Upper lobe of left lung (tissue), 4 donors: ENCODE results near the gene VSX2.

ENCODE experiments used
- CTCF ChIP-seq, 6 experiments: fragments of 450-650 bp in 4 of 6; fragments of 200-600 bp in 2 of 6; sonication (generic) in 2 of 6; IDR thresholded peaks; one replicate each; pipeline ENCODE4 v1.5.1; 2016 to 2019; ENCODE audit warnings: antibody characterized with exemption in 6 of 6
- EP300 ChIP-seq, 4 donors: sonication (generic); formaldehyde crosslinking; IDR thresholded peaks; one replicate each; pipeline ENCODE4 v1.5.1; 2017; ENCODE audit warnings: antibody characterized with exemption in 4 of 4, control low read depth in 2 of 4
- POLR2A ChIP-seq, 4 donors: fragments of 450-650 bp; IDR thresholded peaks; one replicate each; pipeline ENCODE4 v1.5.1; 2016 to 2017; ENCODE audit warnings: antibody characterized with exemption in 4 of 4, mild to moderate bottlenecking in 2 of 4
- POLR2AphosphoS5 ChIP-seq, 2 donors: sonication (generic); formaldehyde crosslinking; IDR thresholded peaks; one replicate each; pipeline ENCODE4 v1.5.1; 2017; ENCODE audit warnings: antibody characterized with exemption in 2 of 2

GRCh38 chr14:74259513-74259912, 20.3 kb downstream of the VSX2 start:
- no peak for TF ChIP-seq CTCF (IDR thresholded peaks at IDR 0.05)
- TF ChIP-seq POLR2AphosphoS5 (IDR thresholded peaks at IDR 0.05), result no peak
- TF ChIP-seq POLR2A (IDR thresholded peaks at IDR 0.05), result no peak
- TF ChIP-seq EP300 (IDR thresholded peaks at IDR 0.05), result no peak
